Measurements from ENCODE around the gene OSBPL1A. TPM values are rescaled to one million over a fixed set of nuclear protein-coding genes. Genes with fewer than 3 reads are reported as not detected.

Gene OSBPL1A
- total and polyA plus RNA-seq, 2 of the 8 experiments (the other 6 are each of a cell fraction or from before 2014, with no cell fraction given) = 53.2 to 74.9 TPM

DNA sequence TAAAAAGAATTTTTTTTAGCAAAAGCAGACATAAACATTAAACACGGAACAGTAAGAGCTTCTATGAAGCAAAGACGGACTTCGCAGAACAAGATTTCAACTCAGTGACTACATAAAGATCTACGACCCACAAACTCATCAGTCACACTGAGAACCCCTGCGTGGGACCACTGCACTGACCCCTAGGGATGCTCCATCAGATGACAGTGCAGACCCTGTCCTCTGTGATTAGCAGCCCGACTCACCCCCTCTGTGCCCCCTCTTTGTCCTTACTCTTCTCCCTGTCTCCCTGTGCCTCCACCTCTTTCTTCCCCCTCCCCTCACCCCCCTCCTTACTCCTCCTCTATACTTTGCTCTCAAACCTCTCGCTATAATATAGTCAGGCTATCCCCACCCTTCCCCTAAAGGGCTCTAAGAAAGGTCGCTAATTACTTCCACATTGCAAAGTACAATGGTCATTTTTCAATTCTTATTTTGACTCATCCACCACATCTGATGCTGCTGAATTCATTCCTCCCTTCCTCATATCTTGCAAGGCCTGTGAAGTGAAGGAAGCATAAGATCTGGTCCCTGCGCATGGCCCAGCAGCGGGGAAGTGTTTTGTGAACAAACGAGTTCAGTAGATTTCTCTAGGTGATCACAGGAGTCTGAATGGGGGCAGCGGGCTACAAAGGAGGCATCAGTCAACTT lies 169.5 kb downstream of the OSBPL1A start:
- FAIRE-seq (no peak), DNase-seq (ENCODE audit: low read depth in 1 of 2, low spot score in 2 of 2) (no peak)
- H3K9ac ChIP-seq (replicated peaks in 1 of 4; ENCODE audit: extremely low read depth in 1 of 4, low read depth in 3 of 4, low read length in 3 of 4) = no peak overlapping the region
- no peak overlapping the region for H2BK15ac ChIP-seq (ENCODE audit: low read length)
- H3K79me2 ChIP-seq (ENCODE audit: control insufficient read depth in 1 of 2, insufficient read depth in 2 of 2, low read length in 2 of 2) = peaks cover 0 to 7% of the 10 kb centered on the region in 2 experiments; a peak in 1 of 4 replicates
- no peak overlapping the region for H2BK20ac ChIP-seq (ENCODE audit: low read length)
- no peak overlapping the region for H3K56ac ChIP-seq (replicated peaks; ENCODE audit: insufficient read length, low read depth, low read length)
- peaks cover 0 to 1% of the 10 kb centered on the region in 2 experiments for H4K20me1 ChIP-seq (replicated peaks in 1 of 2; ENCODE audit: control insufficient read depth in 1 of 2, insufficient read depth in 2 of 2, low read length in 2 of 2)
- peak; percentile 7 to 43 (median 32); a peak in 2 of 4 replicates for TF ChIP-seq CTCF (IDR thresholded peaks at IDR 0.05; ENCODE audit: control extremely low read depth in 1 of 3, insufficient read depth in 1 of 3, low read depth in 1 of 3, low read length in 3 of 3)
- TF ChIP-seq RAD21 (IDR thresholded peaks at IDR 0.05 in 1 of 2, conservative IDR thresholded peaks at IDR 0.05 in 1 of 2; ENCODE audit: low read depth in 2 of 2, low read length in 2 of 2) = peak in 1 of 2 experiments; percentile 19; a peak in 1 of 4 replicates
- TF ChIP-seq TAF7 (optimal IDR thresholded peaks at IDR 0.05; ENCODE audit: borderline replicate concordance, low read depth, low read length) = no peak
- H3K4ac ChIP-seq (replicated peaks; ENCODE audit: insufficient read length, low read depth, low read length) = no peak overlapping the region
- H3K23ac ChIP-seq (ENCODE audit: insufficient read length) = no peak overlapping the region
- POLR2A ChIA-PET (ENCODE audit: partially characterized antibody) = no interaction called here
- no peak overlapping the region for H3K14ac ChIP-seq (ENCODE audit: insufficient read length)
- no peaks in the 10 kb centered on the region for H3K79me1 ChIP-seq (ENCODE audit: low read depth, low read length)
- H4K8ac ChIP-seq (ENCODE audit: extremely low read depth, insufficient read depth, low read length) = no peak overlapping the region
- no peak overlapping the region for H2AFZ ChIP-seq (ENCODE audit: low read length)
- peak overlapping the region; percentile 40; the same call in 1 of the 2 replicates for H2BK12ac ChIP-seq (ENCODE audit: low read depth, low read length)
- H3K36me3 ChIP-seq (ENCODE audit: control insufficient read depth in 2 of 4, insufficient read depth in 4 of 4, low read length in 3 of 4) = peaks cover 0 to 5% (median 0%) of the 10 kb centered on the region in 4 experiments; a peak in 2 of 8 replicates
- peaks cover 0 to 14% (median 4%) of the 10 kb centered on the region in 4 experiments; a peak in 6 of 7 replicates for H3K4me1 ChIP-seq (replicated peaks in 1 of 4; ENCODE audit: control insufficient read depth in 3 of 4, insufficient read depth in 4 of 4, low read length in 3 of 4)
- H2BK5ac ChIP-seq (ENCODE audit: low read depth, low read length) = 0 out of 2 replicates have a peak overlapping the region, but pooled peaks have one; percentile 53
- H3K4me2 ChIP-seq (ENCODE audit: insufficient read depth in 1 of 2, low read depth in 2 of 2, low read length in 2 of 2) = no peak overlapping the region
- H3K9me3 ChIP-seq (ENCODE audit: insufficient read depth in 2 of 2, low read depth in 1 of 2, low read length in 1 of 2) = no peaks in the 10 kb centered on the region
- no peak overlapping the region for H4K5ac ChIP-seq (ENCODE audit: insufficient read length, low read depth, low read length)
- H2BK120ac ChIP-seq (replicated peaks; ENCODE audit: low read depth, low read length) = no peak overlapping the region
- H4K91ac ChIP-seq (replicated peaks; ENCODE audit: insufficient read length, low read length) = no peak overlapping the region
- no peak overlapping the region for H3K4me3 ChIP-seq (ENCODE audit: extremely low read depth in 1 of 4, insufficient read depth in 2 of 4, low read depth in 3 of 4, low read length in 4 of 4)
- peak overlapping the region; percentile 87; the same call in 1 of the 2 replicates for H2AK5ac ChIP-seq (ENCODE audit: low read depth, low read length)
- no peaks in the 10 kb centered on the region for H3K27me3 ChIP-seq (replicated peaks in 1 of 4; ENCODE audit: control insufficient read depth in 3 of 4, extremely low read depth in 1 of 4, insufficient read depth in 3 of 4, low read length in 3 of 4)
- H3K27ac ChIP-seq (ENCODE audit: low read depth, low read length) = no peak overlapping the region
- WGBS, 2 experiments (ENCODE audit: extremely low coverage in 1 of 2, insufficient coverage in 1 of 2, insufficient read length in 1 of 2, insufficient replicate concordance in 2 of 2, low coverage in 1 of 2, low lambda C conversion rate in 2 of 2, missing lambda C conversion rate in 1 of 2) = 89% methylated on average over 12 of the region's 12 CpGs; no CpG with 5 or more reads in 1 of the 2 experiments
- CTCF ChIA-PET (ENCODE audit: partially characterized antibody) = interaction anchor here (0.6 to 1.7 kb wide), 4 partner anchors 9 to 51 kb away, joined by 3 to 5 read pairs (median 4); no protein-coding TSS in a partner anchor
- no peak overlapping the region for H3K18ac ChIP-seq (ENCODE audit: extremely low read depth, low read length)
- H3K23me2 ChIP-seq (ENCODE audit: low read depth, low read length) = no peaks in the 10 kb centered on the region
